ENCODE data around the gene YARS1. TPM values are rescaled to one million over a fixed set of nuclear protein-coding genes. Genes with fewer than 3 reads are reported as not detected.

The YARS1 gene
- total RNA-seq, 1 donor from 2014 or later: 219 TPM

DNA sequence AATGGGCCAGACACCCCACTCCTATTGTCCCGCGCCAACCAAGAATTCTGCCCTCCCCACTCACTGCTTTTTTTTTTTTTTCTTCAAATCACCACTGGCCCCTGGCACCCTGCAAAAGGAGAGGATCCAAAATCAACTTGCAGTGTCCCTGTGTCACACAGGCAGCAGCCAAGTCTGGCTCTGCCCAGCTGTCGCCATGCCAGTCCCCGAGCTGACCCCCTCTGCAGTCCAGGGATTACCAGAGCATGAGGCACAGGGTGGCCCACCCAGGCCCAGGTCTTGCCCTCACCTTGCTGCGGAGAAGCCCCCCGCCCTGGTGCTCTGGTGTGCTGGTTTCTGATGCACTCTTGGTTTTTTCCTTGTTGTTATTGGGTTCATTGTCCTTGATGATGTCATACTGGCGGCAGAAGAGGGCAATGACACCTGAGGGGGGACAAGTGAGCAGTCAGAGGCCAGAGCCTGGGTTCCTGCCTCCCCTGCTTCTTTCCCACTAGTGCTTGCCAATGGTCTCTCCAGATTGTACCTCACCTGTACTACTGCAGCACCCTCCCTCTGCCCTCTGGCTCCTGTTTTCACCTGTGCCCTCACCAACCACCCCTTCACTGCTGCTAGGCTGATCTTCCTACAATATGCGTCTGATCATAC is 47.3 kb upstream of the YARS1 start:
- peaks cover 21% of the 10 kb centered on the region for H3K27me3 Mint-ChIP-seq (ENCODE audit: low read depth, unreplicated experiment)
- TF ChIP-seq CTCF (IDR thresholded peaks at IDR 0.05; ENCODE audit: insufficient read depth, low read depth, low read length): no peak
- TF ChIP-seq EZH2 (IDR thresholded peaks at IDR 0.05; ENCODE audit: insufficient read depth, low read length): no peak

GRCh38 chr1:32863881-32864245 is 46.7 kb upstream of the YARS1 start:
- no peaks in the 10 kb centered on the region for H3K79me2 ChIP-seq (ENCODE audit: insufficient read depth, low read length)
- H3K4me3 Mint-ChIP-seq (ENCODE audit: unreplicated experiment): no peak overlapping the region
- no peak for TF ChIP-seq EZH2 (IDR thresholded peaks at IDR 0.05; ENCODE audit: insufficient read depth, low read length)
- TF ChIP-seq CTCF (IDR thresholded peaks at IDR 0.05; ENCODE audit: insufficient read depth, low read depth, low read length): no peak

More for the DNA sequence above, 47.3 kb upstream of the YARS1 start:
- no peaks in the 10 kb centered on the region for H3K9me3 Mint-ChIP-seq (ENCODE audit: unreplicated experiment)
- H3K36me3 Mint-ChIP-seq (ENCODE audit: low read depth, unreplicated experiment): peaks cover 27% of the 10 kb centered on the region
- Histone ChIP-seq H3K9me3 (ENCODE audit: insufficient read depth, low read depth, low read length) (no peaks in the 10 kb centered on the region), H3K27ac (ENCODE audit: low read depth, low read length) (no peak overlapping the region), H3K4me3 (ENCODE audit: insufficient read depth, low read depth, low read length) (no peak overlapping the region), H3K36me3 (ENCODE audit: insufficient read depth, low read length) (no peaks in the 10 kb centered on the region), H2AFZ (ENCODE audit: low read depth, low read length) (no peak overlapping the region), H4K20me1 (ENCODE audit: insufficient read depth, low read length) (peaks cover 4% of the 10 kb centered on the region), H3K4me1 (ENCODE audit: insufficient read depth, low read length) (no peaks in the 10 kb centered on the region), H3K4me2 (ENCODE audit: low read length) (no peak overlapping the region), H3K9ac (ENCODE audit: low read length) (no peak overlapping the region), H3K79me2 (ENCODE audit: insufficient read depth, low read length) (no peaks in the 10 kb centered on the region), H3K27me3 (ENCODE audit: insufficient read depth, low read length) (no peaks in the 10 kb centered on the region)
- no peak overlapping the region for H3K4me3 Mint-ChIP-seq (ENCODE audit: unreplicated experiment)
- DNase-seq (ENCODE audit: low read depth) (no peak), FAIRE-seq (no peak)
- H3K27ac Mint-ChIP-seq (ENCODE audit: unreplicated experiment): no peak overlapping the region
- H3K4me1 Mint-ChIP-seq (ENCODE audit: low read depth, unreplicated experiment): peaks cover 7% of the 10 kb centered on the region

DNA sequence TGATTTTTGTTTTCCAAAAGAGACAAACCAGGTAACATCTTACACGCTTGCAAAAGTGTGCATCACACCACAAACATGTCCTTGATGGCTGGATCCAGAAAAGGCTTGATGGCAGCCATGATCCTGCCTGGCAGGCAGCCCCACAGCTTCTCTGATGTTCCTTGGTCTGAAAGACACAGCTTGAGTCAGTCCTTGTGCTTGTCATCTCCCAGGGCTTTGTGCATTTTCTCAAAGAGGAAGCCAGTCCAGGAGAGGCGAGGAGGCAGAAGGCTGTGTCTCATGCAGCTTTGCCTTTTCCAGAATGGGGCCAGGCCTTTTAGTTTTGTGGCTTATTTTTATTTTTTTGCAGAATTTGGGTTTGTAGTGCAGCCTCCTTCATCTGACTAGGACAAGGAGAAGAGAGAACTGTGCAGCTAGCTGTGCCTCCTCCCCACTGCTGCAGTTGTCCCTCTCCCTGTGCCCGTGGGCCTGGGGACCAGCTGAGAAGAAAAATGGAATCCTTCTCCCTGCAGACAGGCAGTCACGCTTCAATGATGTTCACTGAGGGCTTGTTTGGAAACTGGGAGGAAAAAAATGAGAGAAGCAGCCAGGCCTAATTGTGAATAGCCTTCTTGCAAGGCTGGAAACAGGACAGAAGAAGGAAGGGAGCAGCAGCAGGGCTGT is 46.2 kb upstream of the YARS1 start:
- H3K79me2 ChIP-seq (ENCODE audit: insufficient read depth, low read length): no peaks in the 10 kb centered on the region
- H3K36me3 Mint-ChIP-seq (ENCODE audit: low read depth, unreplicated experiment): peaks cover 19% of the 10 kb centered on the region
- no peaks in the 10 kb centered on the region for H3K9me3 Mint-ChIP-seq (ENCODE audit: unreplicated experiment)
- H3K4me1 ChIP-seq (ENCODE audit: insufficient read depth, low read length): no peaks in the 10 kb centered on the region
- FAIRE-seq: no peak
- no peak overlapping the region for H3K27ac Mint-ChIP-seq (ENCODE audit: unreplicated experiment)
- no peak overlapping the region for H3K4me2 ChIP-seq (ENCODE audit: low read length)
- H3K27ac ChIP-seq (ENCODE audit: low read depth, low read length): no peak overlapping the region
- no peaks in the 10 kb centered on the region for H3K36me3 ChIP-seq (ENCODE audit: insufficient read depth, low read length)
- H3K4me3 Mint-ChIP-seq (ENCODE audit: unreplicated experiment): no peak overlapping the region
- no peak overlapping the region for H3K4me3 ChIP-seq (ENCODE audit: insufficient read depth, low read depth, low read length)
- no peaks in the 10 kb centered on the region for H3K27me3 ChIP-seq (ENCODE audit: insufficient read depth, low read length)
- H3K4me1 Mint-ChIP-seq (ENCODE audit: low read depth, unreplicated experiment): peaks cover 7% of the 10 kb centered on the region
- peaks cover 4% of the 10 kb centered on the region for H4K20me1 ChIP-seq (ENCODE audit: insufficient read depth, low read length)
- TF ChIP-seq EZH2 (IDR thresholded peaks at IDR 0.05; ENCODE audit: insufficient read depth, low read length): no peak
- no peak for TF ChIP-seq CTCF (IDR thresholded peaks at IDR 0.05; ENCODE audit: insufficient read depth, low read depth, low read length)
- H3K9ac ChIP-seq (ENCODE audit: low read length): no peak overlapping the region
- DNase-seq (ENCODE audit: low read depth): no peak
- peaks cover 9% of the 10 kb centered on the region for H3K27me3 Mint-ChIP-seq (ENCODE audit: low read depth, unreplicated experiment)
- no peaks in the 10 kb centered on the region for H3K9me3 ChIP-seq (ENCODE audit: insufficient read depth, low read depth, low read length)
- H2AFZ ChIP-seq (ENCODE audit: low read depth, low read length): no peak overlapping the region

More at GRCh38 chr1:32863881-32864245, 46.7 kb upstream of the YARS1 start:
- Mint-ChIP-seq H3K9me3 (ENCODE audit: unreplicated experiment) (no peaks in the 10 kb centered on the region), H3K27ac (ENCODE audit: unreplicated experiment) (no peak overlapping the region), H3K36me3 (ENCODE audit: low read depth, unreplicated experiment) (peaks cover 22% of the 10 kb centered on the region), H3K4me1 (ENCODE audit: low read depth, unreplicated experiment) (peaks cover 7% of the 10 kb centered on the region), H3K27me3 (ENCODE audit: low read depth, unreplicated experiment) (peaks cover 14% of the 10 kb centered on the region)
- Histone ChIP-seq H3K36me3 (ENCODE audit: insufficient read depth, low read length) (no peaks in the 10 kb centered on the region), H4K20me1 (ENCODE audit: insufficient read depth, low read length) (peaks cover 4% of the 10 kb centered on the region), H3K4me3 (ENCODE audit: insufficient read depth, low read depth, low read length) (no peak overlapping the region), H3K27ac (ENCODE audit: low read depth, low read length) (no peak overlapping the region), H3K27me3 (ENCODE audit: insufficient read depth, low read length) (no peaks in the 10 kb centered on the region), H3K4me2 (ENCODE audit: low read length) (no peak overlapping the region), H3K9ac (ENCODE audit: low read length) (no peak overlapping the region), H2AFZ (ENCODE audit: low read depth, low read length) (no peak overlapping the region), H3K9me3 (ENCODE audit: insufficient read depth, low read depth, low read length) (no peaks in the 10 kb centered on the region), H3K4me1 (ENCODE audit: insufficient read depth, low read length) (no peaks in the 10 kb centered on the region)
- FAIRE-seq (no peak), DNase-seq (ENCODE audit: low read depth) (no peak)

All from astrocyte (in vitro differentiated cells and primary cell).